SK-N-SH (cell line): Measurements from ENCODE around the gene ZCCHC14. TPM values are rescaled to one million over a fixed set of nuclear protein-coding genes. Genes with fewer than 3 reads are reported as not detected.

Experiments
- CTCF ChIA-PET: fragments of 300-600, 350-600 bp; formaldehyde crosslinking; extraction: SDS; loops from one replicate; lab custom pipeline; 2021; lab: Yijun Ruan, JAX
- POLR2A ChIA-PET: fragments of 350-600 bp; sonication (Branson Sonifier 250); formaldehyde crosslinking; extraction: SDS; loops from one replicate; lab custom pipeline; 2020; ENCODE audit warnings: antibody characterized with exemption, inconsistent platforms; lab: Yijun Ruan, JAX
- DNase-seq: peaks from one replicate; pipeline ENCODE4 v3.0.0; 2012
- H2AFZ ChIP-seq: fragments of 200-600 bp; sonication (generic); 2 replicates; pipeline ENCODE4 v1.8.1; 2016; ENCODE audit warnings: antibody characterized with exemption, mild to moderate bottlenecking, low read depth
- H3F3A ChIP-seq: fragments of 200-600 bp; sonication (generic); replicated peaks from 2 replicates; pipeline ENCODE3; 2016; ENCODE audit warnings: antibody characterized with exemption, mild to moderate bottlenecking; ENCODE audit not compliant: insufficient read depth
- H3K27ac ChIP-seq, 2 experiments: fragments of 200-500 bp in 1 of 2; fragments of 200-600 bp in 1 of 2; sonication (Bioruptor generic) in 1 of 2; sonication (generic), shearing (Covaris generic) in 1 of 2; 2 replicates each; pipeline versions ENCODE4 v1.5.1 to v1.6.1; 2014 to 2016; ENCODE audit warnings: low read depth in 2 of 2, inconsistent platforms in 1 of 2, low read length in 1 of 2, mild to moderate bottlenecking in 1 of 2, mixed read lengths in 1 of 2
- H3K27me3 ChIP-seq: fragments of 200-600 bp; sonication (generic), shearing (Covaris generic); 2 replicates; pipeline ENCODE4 v1.6.1; 2016; ENCODE audit warnings: mixed run types; ENCODE audit not compliant: insufficient read depth
- H3K36me3 ChIP-seq, 2 experiments: fragments of 200-500 bp in 1 of 2; fragments of 200-600 bp in 1 of 2; sonication (Bioruptor generic) in 1 of 2; sonication (generic) in 1 of 2; replicated peaks in 1 of 2; 2 replicates each; pipeline versions ENCODE3 to v1.5.1; 2014 to 2016; ENCODE audit warnings: low read length in 1 of 2, mild to moderate bottlenecking in 1 of 2; ENCODE audit not compliant: insufficient read depth in 2 of 2, control insufficient read depth in 1 of 2
- H3K4me1 ChIP-seq, 2 experiments: fragments of 200-500 bp in 1 of 2; fragments of 200-600 bp in 1 of 2; sonication (Bioruptor generic) in 1 of 2; sonication (generic), shearing (Covaris generic) in 1 of 2; 2 replicates each; pipeline versions ENCODE4 v1.5.1 to v1.6.1; 2014 to 2016; ENCODE audit warnings: low read depth in 1 of 2, low read length in 1 of 2, mixed run types in 1 of 2; ENCODE audit not compliant: insufficient read depth in 2 of 2, control insufficient read depth in 1 of 2
- H3K4me2 ChIP-seq: fragments of 200-600 bp; sonication (generic), shearing (Covaris generic); 2 replicates; pipeline ENCODE4 v1.6.1; 2017; ENCODE audit warnings: mixed run types
- H3K4me3 ChIP-seq, 2 experiments: fragments of 200-500 bp in 1 of 2; fragments of 200-600 bp in 1 of 2; sonication (Bioruptor generic) in 1 of 2; sonication (generic), shearing (Covaris generic) in 1 of 2; 2 replicates each; pipeline versions ENCODE4 v1.5.1 to v1.8.1; 2014 to 2016; ENCODE audit warnings: low read depth in 2 of 2, inconsistent platforms in 1 of 2, low read length in 1 of 2, mild to moderate bottlenecking in 1 of 2, mixed read lengths in 1 of 2, moderate library complexity in 1 of 2
- H3K79me2 ChIP-seq: fragments of 200-600 bp; sonication (generic); 2 replicates; pipeline ENCODE4 v1.8.1; 2017; ENCODE audit warnings: mild to moderate bottlenecking; ENCODE audit not compliant: insufficient read depth
- H3K9ac ChIP-seq: fragments of 200-600 bp; sonication (generic); 2 replicates; pipeline ENCODE4 v1.6.1; 2017; ENCODE audit warnings: mixed run types
- H3K9me2 ChIP-seq: fragments of 200-600 bp; sonication (generic); 2 replicates; pipeline ENCODE4 v1.6.1; 2017; ENCODE audit warnings: mixed run types
- H3K9me3 ChIP-seq: fragments of 200-600 bp; sonication (generic); 2 replicates; pipeline ENCODE4 v1.6.1; 2017; ENCODE audit warnings: mixed run types, mild to moderate bottlenecking, moderate library complexity
- H4K20me1 ChIP-seq: fragments of 200-600 bp; sonication (generic); 2 replicates; pipeline ENCODE4 v1.6.1; 2017; ENCODE audit warnings: mild to moderate bottlenecking, mixed run types; ENCODE audit not compliant: insufficient read depth
- ELF1 ChIP-seq: IDR thresholded peaks from 2 replicates; pipeline ENCODE4 v1.4.0; 2012
- EZH2phosphoT487 ChIP-seq: fragments of 200-600 bp; sonication (generic); IDR thresholded peaks from 2 replicates; pipeline ENCODE4 v1.6.1; 2017; ENCODE audit warnings: low read depth, mixed run types, mild to moderate bottlenecking, antibody characterized with exemption, moderate library complexity, borderline replicate concordance
- GABPA ChIP-seq: IDR thresholded peaks from 2 replicates; pipeline ENCODE4 v1.4.0; 2012; ENCODE audit warnings: low read depth, mild to moderate bottlenecking
- JUND ChIP-seq: IDR thresholded peaks from 2 replicates; pipeline ENCODE4 v1.4.0; 2012
- MXI1 ChIP-seq: IDR thresholded peaks from 2 replicates; pipeline ENCODE4 v1.6.1; 2012; ENCODE audit warnings: mild to moderate bottlenecking, low read depth, low read length, improper control_type of control experiment
- POLR2AphosphoS5 ChIP-seq: IDR thresholded peaks from 2 replicates; pipeline ENCODE4 v1.6.1; 2012; ENCODE audit warnings: low read depth, low read length
- RCOR1 ChIP-seq: fragments of 150-350 bp; IDR thresholded peaks from 2 replicates; pipeline ENCODE4 v1.6.1; 2017; ENCODE audit warnings: antibody characterized with exemption, low read length
- RFX5 ChIP-seq: IDR thresholded peaks from 2 replicates; pipeline ENCODE4 v1.6.1; 2012; ENCODE audit warnings: mild to moderate bottlenecking, improper control_type of control experiment, low read length
- SMC3 ChIP-seq: IDR thresholded peaks from 2 replicates; pipeline ENCODE4 v1.6.1; 2012; ENCODE audit warnings: low read depth, low read length, improper control_type of control experiment
- TAF1 ChIP-seq: IDR thresholded peaks from 2 replicates; pipeline ENCODE4 v1.6.1; 2012; ENCODE audit warnings: low read depth, mild to moderate bottlenecking, low read length, moderate library complexity, borderline replicate concordance
- TCF12 ChIP-seq: IDR thresholded peaks from 2 replicates; pipeline ENCODE4 v1.4.0; 2012
- TEAD4 ChIP-seq: IDR thresholded peaks from 2 replicates; pipeline ENCODE4 v1.4.0; 2012; ENCODE audit warnings: mild to moderate bottlenecking, borderline replicate concordance; ENCODE audit not compliant: insufficient read depth
- WGBS: methylation state at CpG from one replicate; pipeline ENCODE4 v1.1.6; 2017; ENCODE audit warnings: low lambda C conversion rate; 5-methylcytosine and 5-hydroxymethylcytosine counted together
- polyA plus RNA-seq, 3 experiments: library from polyadenylated mRNA; depleted of rRNA; stranded (reverse); fragments of >200 nt; gene quantifications; 2 replicates each; pipeline ENCODE4 v1.2.3, GENCODE V29; 2012
- TF ChIP-seq, protein P1 (sequence below): IDR thresholded peaks from 2 replicates; pipeline ENCODE4; 2012
- TF ChIP-seq, protein P2 (sequence below): IDR thresholded peaks from 2 replicates; pipeline ENCODE4 v1.4.0; 2012; ENCODE audit warnings: low read depth
- TF ChIP-seq, protein P3 (sequence below): fragments of 150-350 bp; IDR thresholded peaks from 2 replicates; pipeline ENCODE4 v1.6.1; 2016; ENCODE audit warnings: mild to moderate bottlenecking, low read depth, low read length
- TF ChIP-seq, protein P4 (sequence below): IDR thresholded peaks from 2 replicates; pipeline ENCODE4 v1.4.0; 2012; ENCODE audit warnings: low read depth, borderline replicate concordance
- TF ChIP-seq, protein P5 (sequence below): IDR thresholded peaks from 2 replicates; pipeline ENCODE4 v1.6.1; 2012; ENCODE audit warnings: mild to moderate bottlenecking, low read depth, low read length, moderate library complexity

The ZCCHC14 gene
- polyA plus RNA-seq, 1 of the 3 experiments (the other 2 are of a cell fraction): 5.7 TPM

DNA sequence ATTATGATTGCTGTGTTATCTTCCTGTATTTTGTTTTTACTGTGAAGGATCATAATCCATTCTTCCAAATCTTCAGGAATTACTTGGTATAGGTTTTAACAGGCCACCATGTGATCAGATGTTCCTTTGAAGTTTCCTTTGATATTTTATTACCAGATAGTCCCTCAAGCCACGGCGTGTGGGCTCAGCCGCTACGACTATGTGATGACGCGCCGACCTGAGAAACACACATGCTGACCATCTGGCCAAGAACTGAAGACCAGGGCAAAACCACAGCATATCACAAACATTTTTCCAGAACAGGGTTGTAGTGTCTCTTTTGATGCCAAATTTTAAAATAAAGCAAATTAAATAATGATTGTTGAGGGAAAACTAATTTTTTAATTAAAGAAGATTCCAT is 47.3 kb downstream of the ZCCHC14 start:
- Histone ChIP-seq H3K36me3 (peaks cover 17 to 38% of the 10 kb centered on the region in 2 experiments), H3K9ac (no peak overlapping the region), H3K27ac (no peak overlapping the region), H3K27me3 (no peaks in the 10 kb centered on the region), H2AFZ (no peak overlapping the region), H3K4me2 (no peak overlapping the region), H3F3A (no peaks in the 10 kb centered on the region), H3K9me2 (no peaks in the 10 kb centered on the region), H3K4me3 (no peak overlapping the region), H3K79me2 (peaks cover 45% of the 10 kb centered on the region), H3K4me1 (peaks cover 0 to 5% of the 10 kb centered on the region in 2 experiments; a peak in 1 of 4 replicates), H3K9me3 (no peaks in the 10 kb centered on the region), H4K20me1 (no peaks in the 10 kb centered on the region; the same call in 1 of the 2 replicates)
- POLR2A ChIA-PET: interaction anchor here (0.7 kb wide), 1 partner anchor 7 kb away, joined by 3 read pairs; no protein-coding TSS in a partner anchor
- no peak for DNase-seq
- CTCF ChIA-PET: no interaction called here
- TF ChIP-seq, protein P1, sequence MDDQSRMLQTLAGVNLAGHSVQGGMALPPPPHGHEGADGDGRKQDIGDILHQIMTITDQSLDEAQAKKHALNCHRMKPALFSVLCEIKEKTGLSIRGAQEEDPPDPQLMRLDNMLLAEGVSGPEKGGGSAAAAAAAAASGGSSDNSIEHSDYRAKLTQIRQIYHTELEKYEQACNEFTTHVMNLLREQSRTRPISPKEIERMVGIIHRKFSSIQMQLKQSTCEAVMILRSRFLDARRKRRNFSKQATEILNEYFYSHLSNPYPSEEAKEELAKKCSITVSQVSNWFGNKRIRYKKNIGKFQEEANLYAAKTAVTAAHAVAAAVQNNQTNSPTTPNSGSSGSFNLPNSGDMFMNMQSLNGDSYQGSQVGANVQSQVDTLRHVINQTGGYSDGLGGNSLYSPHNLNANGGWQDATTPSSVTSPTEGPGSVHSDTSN: no peak
- peak; percentile 43; the same call in 1 of the 2 replicates for TF ChIP-seq TCF12
- WGBS: 94% methylated on average over 7 of the region's 7 CpGs

DNA sequence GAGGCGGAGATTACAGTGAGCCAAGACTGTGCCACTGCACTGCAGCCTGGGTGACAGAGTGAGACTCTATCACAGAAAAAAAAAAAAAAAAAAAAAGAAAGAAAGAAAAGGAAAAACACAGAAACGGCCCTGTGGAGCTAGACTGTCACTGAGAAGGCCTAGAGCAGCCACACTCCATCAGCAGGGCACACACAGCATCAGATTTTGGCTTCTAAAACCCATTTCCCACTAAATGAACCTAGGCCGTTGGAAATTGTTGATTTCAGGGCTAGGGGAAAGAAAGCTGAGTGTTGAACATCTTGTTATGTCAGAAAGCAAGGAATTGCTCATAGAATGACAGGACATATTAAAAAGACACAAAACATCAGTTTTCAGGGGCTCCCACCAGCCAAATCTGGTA is 48.9 kb downstream of the ZCCHC14 start:
- peaks cover 53% of the 10 kb centered on the region for H3K79me2 ChIP-seq
- H3F3A ChIP-seq: peaks cover 3% of the 10 kb centered on the region
- TF ChIP-seq POLR2AphosphoS5 (no peak), JUND (no peak), EZH2phosphoT487 (no peak), TEAD4 (no peak), TAF1 (no peak), RCOR1 (no peak), RFX5 (no peak), GABPA (no peak), MXI1 (no peak), SMC3 (no peak), ELF1 (no peak), TCF12 (no peak)
- TF ChIP-seq, protein P2, sequence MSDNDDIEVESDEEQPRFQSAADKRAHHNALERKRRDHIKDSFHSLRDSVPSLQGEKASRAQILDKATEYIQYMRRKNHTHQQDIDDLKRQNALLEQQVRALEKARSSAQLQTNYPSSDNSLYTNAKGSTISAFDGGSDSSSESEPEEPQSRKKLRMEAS: no peak
- TF ChIP-seq, protein P3, sequence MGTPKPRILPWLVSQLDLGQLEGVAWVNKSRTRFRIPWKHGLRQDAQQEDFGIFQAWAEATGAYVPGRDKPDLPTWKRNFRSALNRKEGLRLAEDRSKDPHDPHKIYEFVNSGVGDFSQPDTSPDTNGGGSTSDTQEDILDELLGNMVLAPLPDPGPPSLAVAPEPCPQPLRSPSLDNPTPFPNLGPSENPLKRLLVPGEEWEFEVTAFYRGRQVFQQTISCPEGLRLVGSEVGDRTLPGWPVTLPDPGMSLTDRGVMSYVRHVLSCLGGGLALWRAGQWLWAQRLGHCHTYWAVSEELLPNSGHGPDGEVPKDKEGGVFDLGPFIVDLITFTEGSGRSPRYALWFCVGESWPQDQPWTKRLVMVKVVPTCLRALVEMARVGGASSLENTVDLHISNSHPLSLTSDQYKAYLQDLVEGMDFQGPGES: no peak
- TF ChIP-seq, protein P4, sequence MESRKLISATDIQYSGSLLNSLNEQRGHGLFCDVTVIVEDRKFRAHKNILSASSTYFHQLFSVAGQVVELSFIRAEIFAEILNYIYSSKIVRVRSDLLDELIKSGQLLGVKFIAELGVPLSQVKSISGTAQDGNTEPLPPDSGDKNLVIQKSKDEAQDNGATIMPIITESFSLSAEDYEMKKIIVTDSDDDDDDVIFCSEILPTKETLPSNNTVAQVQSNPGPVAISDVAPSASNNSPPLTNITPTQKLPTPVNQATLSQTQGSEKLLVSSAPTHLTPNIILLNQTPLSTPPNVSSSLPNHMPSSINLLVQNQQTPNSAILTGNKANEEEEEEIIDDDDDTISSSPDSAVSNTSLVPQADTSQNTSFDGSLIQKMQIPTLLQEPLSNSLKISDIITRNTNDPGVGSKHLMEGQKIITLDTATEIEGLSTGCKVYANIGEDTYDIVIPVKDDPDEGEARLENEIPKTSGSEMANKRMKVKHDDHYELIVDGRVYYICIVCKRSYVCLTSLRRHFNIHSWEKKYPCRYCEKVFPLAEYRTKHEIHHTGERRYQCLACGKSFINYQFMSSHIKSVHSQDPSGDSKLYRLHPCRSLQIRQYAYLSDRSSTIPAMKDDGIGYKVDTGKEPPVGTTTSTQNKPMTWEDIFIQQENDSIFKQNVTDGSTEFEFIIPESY: no peak
- TF ChIP-seq, protein P5, sequence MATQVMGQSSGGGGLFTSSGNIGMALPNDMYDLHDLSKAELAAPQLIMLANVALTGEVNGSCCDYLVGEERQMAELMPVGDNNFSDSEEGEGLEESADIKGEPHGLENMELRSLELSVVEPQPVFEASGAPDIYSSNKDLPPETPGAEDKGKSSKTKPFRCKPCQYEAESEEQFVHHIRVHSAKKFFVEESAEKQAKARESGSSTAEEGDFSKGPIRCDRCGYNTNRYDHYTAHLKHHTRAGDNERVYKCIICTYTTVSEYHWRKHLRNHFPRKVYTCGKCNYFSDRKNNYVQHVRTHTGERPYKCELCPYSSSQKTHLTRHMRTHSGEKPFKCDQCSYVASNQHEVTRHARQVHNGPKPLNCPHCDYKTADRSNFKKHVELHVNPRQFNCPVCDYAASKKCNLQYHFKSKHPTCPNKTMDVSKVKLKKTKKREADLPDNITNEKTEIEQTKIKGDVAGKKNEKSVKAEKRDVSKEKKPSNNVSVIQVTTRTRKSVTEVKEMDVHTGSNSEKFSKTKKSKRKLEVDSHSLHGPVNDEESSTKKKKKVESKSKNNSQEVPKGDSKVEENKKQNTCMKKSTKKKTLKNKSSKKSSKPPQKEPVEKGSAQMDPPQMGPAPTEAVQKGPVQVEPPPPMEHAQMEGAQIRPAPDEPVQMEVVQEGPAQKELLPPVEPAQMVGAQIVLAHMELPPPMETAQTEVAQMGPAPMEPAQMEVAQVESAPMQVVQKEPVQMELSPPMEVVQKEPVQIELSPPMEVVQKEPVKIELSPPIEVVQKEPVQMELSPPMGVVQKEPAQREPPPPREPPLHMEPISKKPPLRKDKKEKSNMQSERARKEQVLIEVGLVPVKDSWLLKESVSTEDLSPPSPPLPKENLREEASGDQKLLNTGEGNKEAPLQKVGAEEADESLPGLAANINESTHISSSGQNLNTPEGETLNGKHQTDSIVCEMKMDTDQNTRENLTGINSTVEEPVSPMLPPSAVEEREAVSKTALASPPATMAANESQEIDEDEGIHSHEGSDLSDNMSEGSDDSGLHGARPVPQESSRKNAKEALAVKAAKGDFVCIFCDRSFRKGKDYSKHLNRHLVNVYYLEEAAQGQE: no peak
- TF ChIP-seq, protein P1: no peak
- H3K4me1 ChIP-seq: peaks cover 0 to 5% of the 10 kb centered on the region in 2 experiments; a peak in 1 of 4 replicates
- no peak overlapping the region for H2AFZ ChIP-seq
- CTCF ChIA-PET: interaction anchor here (0.6 to 3.8 kb wide), 3 partner anchors 17 to 27 kb away, joined by 3 to 13 read pairs (median 3); no protein-coding TSS in a partner anchor
- H3K9me2 ChIP-seq: no peaks in the 10 kb centered on the region
- H3K9ac ChIP-seq: no peak overlapping the region
- no peak overlapping the region for H3K27ac ChIP-seq
- peaks cover 17 to 32% of the 10 kb centered on the region in 2 experiments for H3K36me3 ChIP-seq
- H3K4me3 ChIP-seq: no peak overlapping the region
- peaks cover 3% of the 10 kb centered on the region for H4K20me1 ChIP-seq
- no peak overlapping the region for H3K4me2 ChIP-seq
- no peak for DNase-seq
- POLR2A ChIA-PET: no interaction called here
- H3K9me3 ChIP-seq: no peaks in the 10 kb centered on the region
- 95% methylated on average over 3 of the region's 3 CpGs for WGBS
- H3K27me3 ChIP-seq: no peaks in the 10 kb centered on the region
